Liver (tissue), 3 donors: ENCODE measurements around the gene PIWIL1.

Source experiments
- GABPA ChIP-seq, 2 donors: IDR thresholded peaks in 1 of 2; conservative IDR thresholded peaks in 1 of 2; 2 replicates each; pipeline ENCODE4 v1.6.1; 2016; ENCODE audit warnings: antibody characterized with exemption in 2 of 2, mild to moderate bottlenecking in 1 of 2, moderate library complexity in 1 of 2
- HNF4G ChIP-seq: IDR thresholded peaks from 2 replicates; pipeline ENCODE4 v1.6.1; 2016; ENCODE audit warnings: antibody characterized with exemption
- NR2F2 ChIP-seq: IDR thresholded peaks from 2 replicates; pipeline ENCODE4 v1.6.1; 2016; ENCODE audit warnings: antibody characterized with exemption
- RAD21 ChIP-seq, 2 donors: IDR thresholded peaks; 2 replicates each; pipeline ENCODE4 v1.6.1; 2016; ENCODE audit warnings: antibody characterized with exemption in 2 of 2, mild to moderate bottlenecking in 2 of 2
- RXRA ChIP-seq, 2 donors: IDR thresholded peaks; 2 replicates each; pipeline ENCODE4 v1.6.1; 2017 to 2018; ENCODE audit warnings: antibody characterized with exemption in 2 of 2, mild to moderate bottlenecking in 1 of 2
- SP1 ChIP-seq: IDR thresholded peaks from 2 replicates; pipeline ENCODE4 v1.6.1; 2018; ENCODE audit warnings: antibody characterized with exemption, mild to moderate bottlenecking
- TAF1 ChIP-seq: conservative IDR thresholded peaks from 2 replicates; pipeline ENCODE4 v1.6.1; 2016; ENCODE audit warnings: antibody characterized with exemption, mild to moderate bottlenecking
- YY1 ChIP-seq: IDR thresholded peaks from 2 replicates; pipeline ENCODE4 v1.6.1; 2016; ENCODE audit warnings: antibody characterized with exemption, mild to moderate bottlenecking
- TF ChIP-seq, protein P1 (sequence below): fragments of 150-350 bp; IDR thresholded peaks from 2 replicates; pipeline ENCODE4 v1.5.1; 2017; ENCODE audit warnings: improper control_type of control experiment, low read depth, low read length; ENCODE audit not compliant: missing input control
- TF ChIP-seq, protein P2 (sequence below): IDR thresholded peaks from 2 replicates; pipeline ENCODE4 v1.6.1; 2016; ENCODE audit warnings: antibody characterized with exemption
- TF ChIP-seq, protein P3 (sequence below): IDR thresholded peaks from 2 replicates; pipeline ENCODE4 v1.6.1; 2016; ENCODE audit warnings: antibody characterized with exemption, mild to moderate bottlenecking
- TF ChIP-seq, protein P4 (sequence below): IDR thresholded peaks from 2 replicates; pipeline ENCODE4 v1.6.1; 2016; ENCODE audit warnings: antibody characterized with exemption
- TF ChIP-seq, protein P5 (sequence below): IDR thresholded peaks from 2 replicates; pipeline ENCODE4 v1.6.1; 2016; ENCODE audit warnings: antibody characterized with exemption
- donor health status: healthy.
- donor health status: healthy.

DNA sequence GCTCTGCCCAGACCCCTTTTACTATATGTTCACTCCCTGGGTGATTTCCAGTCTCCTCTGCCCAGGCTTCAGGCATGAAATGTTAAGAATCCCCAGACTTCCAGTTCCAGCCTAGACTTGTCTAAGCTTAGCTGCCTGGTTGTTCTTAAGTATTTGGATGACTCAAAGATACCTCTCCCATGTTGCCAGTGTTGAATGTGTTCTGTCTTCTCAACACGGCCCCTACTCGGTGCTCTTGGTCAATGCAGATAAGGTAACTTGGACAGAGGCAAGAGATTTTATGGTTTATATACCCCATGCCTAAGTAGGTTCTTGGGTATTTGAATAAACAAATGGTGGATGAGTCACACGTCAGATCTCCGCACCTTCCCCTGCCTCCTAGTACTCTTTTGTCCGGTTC lies 13.6 kb downstream of the PIWIL1 start:
- TF ChIP-seq, protein P1, sequence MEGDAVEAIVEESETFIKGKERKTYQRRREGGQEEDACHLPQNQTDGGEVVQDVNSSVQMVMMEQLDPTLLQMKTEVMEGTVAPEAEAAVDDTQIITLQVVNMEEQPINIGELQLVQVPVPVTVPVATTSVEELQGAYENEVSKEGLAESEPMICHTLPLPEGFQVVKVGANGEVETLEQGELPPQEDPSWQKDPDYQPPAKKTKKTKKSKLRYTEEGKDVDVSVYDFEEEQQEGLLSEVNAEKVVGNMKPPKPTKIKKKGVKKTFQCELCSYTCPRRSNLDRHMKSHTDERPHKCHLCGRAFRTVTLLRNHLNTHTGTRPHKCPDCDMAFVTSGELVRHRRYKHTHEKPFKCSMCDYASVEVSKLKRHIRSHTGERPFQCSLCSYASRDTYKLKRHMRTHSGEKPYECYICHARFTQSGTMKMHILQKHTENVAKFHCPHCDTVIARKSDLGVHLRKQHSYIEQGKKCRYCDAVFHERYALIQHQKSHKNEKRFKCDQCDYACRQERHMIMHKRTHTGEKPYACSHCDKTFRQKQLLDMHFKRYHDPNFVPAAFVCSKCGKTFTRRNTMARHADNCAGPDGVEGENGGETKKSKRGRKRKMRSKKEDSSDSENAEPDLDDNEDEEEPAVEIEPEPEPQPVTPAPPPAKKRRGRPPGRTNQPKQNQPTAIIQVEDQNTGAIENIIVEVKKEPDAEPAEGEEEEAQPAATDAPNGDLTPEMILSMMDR = no peak
- TF ChIP-seq, protein P2, sequence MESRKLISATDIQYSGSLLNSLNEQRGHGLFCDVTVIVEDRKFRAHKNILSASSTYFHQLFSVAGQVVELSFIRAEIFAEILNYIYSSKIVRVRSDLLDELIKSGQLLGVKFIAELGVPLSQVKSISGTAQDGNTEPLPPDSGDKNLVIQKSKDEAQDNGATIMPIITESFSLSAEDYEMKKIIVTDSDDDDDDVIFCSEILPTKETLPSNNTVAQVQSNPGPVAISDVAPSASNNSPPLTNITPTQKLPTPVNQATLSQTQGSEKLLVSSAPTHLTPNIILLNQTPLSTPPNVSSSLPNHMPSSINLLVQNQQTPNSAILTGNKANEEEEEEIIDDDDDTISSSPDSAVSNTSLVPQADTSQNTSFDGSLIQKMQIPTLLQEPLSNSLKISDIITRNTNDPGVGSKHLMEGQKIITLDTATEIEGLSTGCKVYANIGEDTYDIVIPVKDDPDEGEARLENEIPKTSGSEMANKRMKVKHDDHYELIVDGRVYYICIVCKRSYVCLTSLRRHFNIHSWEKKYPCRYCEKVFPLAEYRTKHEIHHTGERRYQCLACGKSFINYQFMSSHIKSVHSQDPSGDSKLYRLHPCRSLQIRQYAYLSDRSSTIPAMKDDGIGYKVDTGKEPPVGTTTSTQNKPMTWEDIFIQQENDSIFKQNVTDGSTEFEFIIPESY = no peak
- TF ChIP-seq RAD21 (IDR thresholded peaks at IDR 0.05) (no peak), SP1 (no peak), YY1 (no peak), TAF1 (no peak), RXRA (IDR thresholded peaks at IDR 0.05) (no peak), NR2F2 (no peak), HNF4G (no peak), GABPA (IDR thresholded peaks at IDR 0.05 in 1 of 2, conservative IDR thresholded peaks at IDR 0.05 in 1 of 2) (no peak)
- TF ChIP-seq, protein P3, sequence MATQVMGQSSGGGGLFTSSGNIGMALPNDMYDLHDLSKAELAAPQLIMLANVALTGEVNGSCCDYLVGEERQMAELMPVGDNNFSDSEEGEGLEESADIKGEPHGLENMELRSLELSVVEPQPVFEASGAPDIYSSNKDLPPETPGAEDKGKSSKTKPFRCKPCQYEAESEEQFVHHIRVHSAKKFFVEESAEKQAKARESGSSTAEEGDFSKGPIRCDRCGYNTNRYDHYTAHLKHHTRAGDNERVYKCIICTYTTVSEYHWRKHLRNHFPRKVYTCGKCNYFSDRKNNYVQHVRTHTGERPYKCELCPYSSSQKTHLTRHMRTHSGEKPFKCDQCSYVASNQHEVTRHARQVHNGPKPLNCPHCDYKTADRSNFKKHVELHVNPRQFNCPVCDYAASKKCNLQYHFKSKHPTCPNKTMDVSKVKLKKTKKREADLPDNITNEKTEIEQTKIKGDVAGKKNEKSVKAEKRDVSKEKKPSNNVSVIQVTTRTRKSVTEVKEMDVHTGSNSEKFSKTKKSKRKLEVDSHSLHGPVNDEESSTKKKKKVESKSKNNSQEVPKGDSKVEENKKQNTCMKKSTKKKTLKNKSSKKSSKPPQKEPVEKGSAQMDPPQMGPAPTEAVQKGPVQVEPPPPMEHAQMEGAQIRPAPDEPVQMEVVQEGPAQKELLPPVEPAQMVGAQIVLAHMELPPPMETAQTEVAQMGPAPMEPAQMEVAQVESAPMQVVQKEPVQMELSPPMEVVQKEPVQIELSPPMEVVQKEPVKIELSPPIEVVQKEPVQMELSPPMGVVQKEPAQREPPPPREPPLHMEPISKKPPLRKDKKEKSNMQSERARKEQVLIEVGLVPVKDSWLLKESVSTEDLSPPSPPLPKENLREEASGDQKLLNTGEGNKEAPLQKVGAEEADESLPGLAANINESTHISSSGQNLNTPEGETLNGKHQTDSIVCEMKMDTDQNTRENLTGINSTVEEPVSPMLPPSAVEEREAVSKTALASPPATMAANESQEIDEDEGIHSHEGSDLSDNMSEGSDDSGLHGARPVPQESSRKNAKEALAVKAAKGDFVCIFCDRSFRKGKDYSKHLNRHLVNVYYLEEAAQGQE = no peak
- TF ChIP-seq, protein P4, sequence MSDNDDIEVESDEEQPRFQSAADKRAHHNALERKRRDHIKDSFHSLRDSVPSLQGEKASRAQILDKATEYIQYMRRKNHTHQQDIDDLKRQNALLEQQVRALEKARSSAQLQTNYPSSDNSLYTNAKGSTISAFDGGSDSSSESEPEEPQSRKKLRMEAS = no peak
- TF ChIP-seq, protein P5, sequence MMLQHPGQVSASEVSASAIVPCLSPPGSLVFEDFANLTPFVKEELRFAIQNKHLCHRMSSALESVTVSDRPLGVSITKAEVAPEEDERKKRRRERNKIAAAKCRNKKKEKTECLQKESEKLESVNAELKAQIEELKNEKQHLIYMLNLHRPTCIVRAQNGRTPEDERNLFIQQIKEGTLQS = no peak
